Islet precursor cell (in vitro differentiated cells): ENCODE measurements around the gene GDNF.

Experiments
- DNase-seq: peaks from one replicate; pipeline ENCODE4 v3.0.0-alpha.2; 2018

GDNF gene

GRCh38 chr5:37777432-37778130 lies 62.3 kb downstream of the GDNF start:
- DNase-seq = no peak

DNA sequence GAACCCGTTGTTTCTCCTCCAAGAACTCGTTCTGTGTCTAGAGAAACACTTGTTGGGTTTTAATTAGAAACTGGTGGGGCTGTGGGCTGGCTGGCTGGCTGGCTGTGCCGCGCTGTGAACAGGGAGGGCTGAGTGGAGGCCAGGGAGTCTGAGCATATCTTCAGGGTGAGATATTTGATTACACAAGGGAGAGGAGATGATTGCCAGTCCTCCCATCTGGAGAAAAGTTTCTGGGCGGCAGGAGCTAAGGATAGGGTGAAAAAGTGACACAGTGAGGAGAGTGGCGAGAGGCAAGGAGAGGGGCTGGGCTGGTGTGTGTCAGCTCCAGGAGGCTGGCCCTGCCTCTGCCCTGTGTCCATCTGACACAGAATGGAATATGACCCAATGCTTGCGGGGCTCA lies 63.0 kb downstream of the GDNF start:
- no peak for DNase-seq

- DNase-seq = no peak
These were observed 64.8 kb downstream of the GDNF start for GRCh38 chr5:37774912-37775483.

- no peak for DNase-seq
These were observed 66.0 kb downstream of the GDNF start for GRCh38 chr5:37773809-37774208.

GRCh38 chr5:37772255-37772654 lies 67.6 kb downstream of the GDNF start:
- no peak for DNase-seq

DNA sequence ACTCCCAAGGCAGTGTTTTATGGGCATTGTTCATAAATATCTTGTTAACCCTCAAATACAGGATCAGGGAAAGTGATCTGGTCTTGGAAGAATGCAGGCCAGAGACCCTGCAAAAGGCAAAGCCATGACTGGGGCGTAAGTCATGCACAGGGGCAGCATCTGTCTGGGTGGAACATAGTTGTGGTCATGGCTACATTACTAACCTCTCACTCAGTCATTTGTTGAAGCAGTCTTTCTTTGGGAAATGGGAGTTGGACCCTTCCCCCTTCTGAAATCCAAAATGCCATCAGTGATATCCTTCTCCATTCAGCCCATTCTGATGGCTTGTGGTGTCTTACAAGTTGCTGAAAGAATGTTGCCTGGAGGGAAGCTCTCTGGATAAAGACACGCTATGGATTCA lies 68.1 kb downstream of the GDNF start:
- DNase-seq = peak; percentile 96

GRCh38 chr5:37771203-37771611 lies 68.6 kb downstream of the GDNF start:
- peak; percentile 74 for DNase-seq

DNA sequence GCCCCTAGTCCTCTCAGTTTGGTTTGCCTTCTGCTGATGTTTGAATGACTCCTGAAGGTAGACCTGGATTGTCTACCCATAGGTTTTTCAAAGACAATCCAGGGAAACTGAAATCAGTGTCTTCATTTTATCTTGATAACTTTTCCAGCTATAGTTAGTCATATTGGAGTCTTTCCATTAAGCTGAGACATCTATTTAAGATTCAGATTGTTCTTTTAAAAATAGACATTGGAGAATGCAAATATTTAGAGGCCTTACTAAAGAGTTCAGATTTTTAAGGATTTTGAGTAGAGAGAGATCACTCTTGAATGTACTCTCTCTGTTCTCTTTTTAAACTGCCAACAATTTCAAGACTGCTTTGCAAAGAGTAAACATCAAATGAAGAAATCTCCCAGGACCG lies 69.1 kb downstream of the GDNF start:
- no peak for DNase-seq

DNA sequence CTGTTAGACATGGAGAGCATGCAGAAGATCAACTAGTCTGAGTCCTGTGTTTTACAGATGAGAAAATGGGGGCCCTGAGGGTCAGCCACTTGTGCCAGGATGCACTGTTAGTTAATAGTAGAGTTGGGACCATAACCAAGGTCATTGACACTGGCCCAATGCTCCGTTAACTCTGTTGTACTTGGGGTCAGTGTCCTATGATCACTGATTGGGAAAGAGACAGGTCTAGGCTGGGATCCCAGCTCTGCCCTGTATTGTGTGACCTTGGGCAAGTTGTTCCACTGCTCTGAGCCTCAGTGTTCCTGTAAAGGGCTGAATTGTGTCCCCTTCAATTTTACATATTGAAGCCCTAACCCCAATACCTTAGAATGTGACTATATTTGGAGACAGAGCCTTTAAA lies 70.0 kb downstream of the GDNF start:
- no peak for DNase-seq

DNA sequence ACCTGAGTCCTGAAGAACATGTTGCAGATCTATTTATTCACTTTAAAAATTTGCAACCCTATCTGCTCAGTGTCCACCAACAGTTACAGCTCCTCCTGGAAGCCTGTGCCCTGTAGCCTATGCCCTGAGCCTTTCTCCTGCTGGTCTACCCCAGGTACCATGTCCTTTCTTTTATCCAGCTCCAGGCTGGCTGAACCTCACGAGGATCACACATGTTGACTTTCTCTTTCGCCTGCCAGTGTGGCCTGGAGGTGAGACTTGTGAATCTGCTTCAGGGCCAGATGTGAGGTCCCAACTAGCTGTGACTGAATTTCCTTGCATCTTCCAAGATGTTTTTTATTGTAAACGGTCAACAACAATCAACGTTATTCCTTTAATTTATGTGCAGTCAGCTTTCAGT lies 70.7 kb downstream of the GDNF start:
- DNase-seq = no peak

GRCh38 chr5:37768371-37768770 lies 71.5 kb downstream of the GDNF start:
- DNase-seq = no peak

- DNase-seq = no peak
These were observed 71.9 kb downstream of the GDNF start for GRCh38 chr5:37767961-37768360.

DNA sequence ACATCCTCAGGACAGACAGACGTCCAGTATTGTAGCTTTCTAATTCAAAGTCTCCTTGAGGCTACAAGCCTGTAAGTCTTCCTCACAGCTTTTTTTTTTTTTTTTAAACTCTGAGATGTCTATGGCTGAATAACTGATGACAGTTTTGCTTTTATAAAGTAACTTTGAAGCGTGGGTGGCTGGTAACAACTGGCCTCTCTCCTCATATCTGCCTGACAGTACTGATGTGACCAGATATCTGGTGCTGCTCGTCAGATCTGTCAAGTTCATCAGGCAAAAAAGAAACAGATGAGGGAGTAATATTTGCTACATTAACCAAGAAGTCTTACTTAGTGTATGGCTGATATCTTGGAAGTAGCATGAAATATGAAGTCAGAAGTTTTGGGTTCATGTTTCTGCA lies 72.6 kb downstream of the GDNF start:
- no peak for DNase-seq
